Suprapubic skin (tissue), 4 donors: Measurements from ENCODE around the gene G6PC3.

Experiments used
- CTCF ChIP-seq, 2 donors: fragments of 200-600 bp in 1 of 2; fragments of 450-650 bp in 1 of 2; sonication (generic) in 1 of 2; IDR thresholded peaks; one replicate each; pipeline ENCODE4 v1.5.1; 2016 to 2019; ENCODE audit warnings: antibody characterized with exemption in 2 of 2, mild to moderate bottlenecking in 1 of 2, moderate library complexity in 1 of 2
- EP300 ChIP-seq: sonication (generic); formaldehyde crosslinking; IDR thresholded peaks from one replicate; pipeline ENCODE4 v1.6.1; 2017; ENCODE audit warnings: antibody characterized with exemption
- POLR2A ChIP-seq, 2 donors: fragments of 450-650 bp; IDR thresholded peaks; one replicate each; pipeline ENCODE4 v1.6.1; 2017; ENCODE audit warnings: antibody characterized with exemption in 2 of 2, mild to moderate bottlenecking in 2 of 2, moderate library complexity in 2 of 2
- POLR2AphosphoS5 ChIP-seq, 3 donors: sonication (generic); formaldehyde crosslinking; IDR thresholded peaks; one replicate each; pipeline ENCODE4 v1.6.1; 2017; ENCODE audit warnings: antibody characterized with exemption in 3 of 3

GRCh38 chr17:44029736-44030135 lies 40.8 kb upstream of the G6PC3 start:
- TF ChIP-seq CTCF (IDR thresholded peaks at IDR 0.05) (no peak), EP300 (no peak), POLR2A (IDR thresholded peaks at IDR 0.05) (no peak), POLR2AphosphoS5 (IDR thresholded peaks at IDR 0.05) (no peak)
